OCI-LY1 (cell line): ENCODE results near the gene MAGED4B.

Experiments
- H2AFZ ChIP-seq: fragments of 200-600 bp; sonication (generic), shearing (Covaris generic); 2 replicates; pipeline ENCODE4 v1.6.0; 2014; ENCODE audit warnings: antibody characterized with exemption, mild to moderate bottlenecking, low read length
- H3F3A ChIP-seq: fragments of 200-600 bp; sonication (generic), shearing (Covaris generic); 2 replicates; pipeline ENCODE4 v1.6.0; 2014; ENCODE audit warnings: mild to moderate bottlenecking, antibody characterized with exemption, low read length, moderate library complexity; ENCODE audit not compliant: insufficient read depth
- H3K27ac ChIP-seq: fragments of 200-600 bp; sonication (generic); 2 replicates; pipeline ENCODE4 v1.5.1; 2014; ENCODE audit warnings: low read length, mixed run types, mild to moderate bottlenecking, low read depth; ENCODE audit not compliant: poor library complexity, severe bottlenecking
- H3K27me3 ChIP-seq: fragments of 200-600 bp; sonication (generic); 2 replicates; pipeline ENCODE4 v1.6.0; 2014; ENCODE audit warnings: antibody characterized with exemption, mild to moderate bottlenecking, low read length, moderate library complexity; ENCODE audit not compliant: insufficient read depth
- H3K36me3 ChIP-seq: fragments of 200-600 bp; sonication (generic); 2 replicates; pipeline ENCODE4 v1.6.1; 2014; ENCODE audit warnings: mild to moderate bottlenecking, antibody characterized with exemption, low read length, moderate library complexity, mixed read lengths; ENCODE audit not compliant: insufficient read depth
- H3K4me1 ChIP-seq: fragments of 200-600 bp; sonication (generic); 2 replicates; pipeline ENCODE4 v1.5.1; 2014; ENCODE audit warnings: mild to moderate bottlenecking, low read length, moderate library complexity; ENCODE audit not compliant: insufficient read depth, severe bottlenecking
- H3K4me2 ChIP-seq: fragments of 200-600 bp; sonication (generic), shearing (Covaris generic); 2 replicates; pipeline ENCODE4 v1.6.1; 2014; ENCODE audit warnings: low read length
- H3K4me3 ChIP-seq: fragments of 200-600 bp; sonication (generic); 2 replicates; pipeline ENCODE4 v1.5.1; 2014; ENCODE audit warnings: low read length, low read depth, mild to moderate bottlenecking, mixed read lengths; ENCODE audit not compliant: poor library complexity, severe bottlenecking
- H3K79me2 ChIP-seq: fragments of 200-600 bp; shearing (Covaris generic); 2 replicates; pipeline ENCODE4 v1.6.1; 2016; ENCODE audit warnings: mixed run types, low read length, mixed read lengths; ENCODE audit not compliant: insufficient read depth
- H3K9ac ChIP-seq: fragments of 200-600 bp; sonication (generic), shearing (Covaris generic); 2 replicates; pipeline ENCODE4 v1.6.1; 2014; ENCODE audit warnings: mild to moderate bottlenecking, low read length, mixed read lengths
- H3K9me2 ChIP-seq: fragments of 200-600 bp; sonication (generic), shearing (Covaris generic); 2 replicates; pipeline ENCODE4 v1.6.1; 2014; ENCODE audit warnings: low read depth, mild to moderate bottlenecking, low read length, mixed read lengths
- H3K9me3 ChIP-seq: fragments of 200-600 bp; shearing (Covaris generic); 2 replicates; pipeline ENCODE4 v1.6.1; 2014; ENCODE audit warnings: low read length, mixed read lengths
- H4K20me1 ChIP-seq: fragments of 200-600 bp; sonication (generic), shearing (Covaris generic); 2 replicates; pipeline ENCODE4 v1.6.0; 2016; ENCODE audit warnings: mild to moderate bottlenecking, low read length; ENCODE audit not compliant: insufficient read depth
- EZH2 ChIP-seq: fragments of 200-600 bp; sonication (generic), shearing (Covaris generic); IDR thresholded peaks from 2 replicates; pipeline ENCODE4 v1.8.0; 2017; ENCODE audit warnings: borderline replicate concordance, mixed run types, mild to moderate bottlenecking, antibody characterized with exemption, low read length, moderate library complexity, mixed read lengths
- TF ChIP-seq, protein P1 (sequence below): fragments of 200-600 bp; sonication (generic), shearing (Covaris generic); IDR thresholded peaks from 2 replicates; pipeline ENCODE4 v1.5.1; 2017; ENCODE audit warnings: mild to moderate bottlenecking, antibody characterized with exemption, low read length, moderate library complexity, mixed read lengths

The MAGED4B gene

DNA sequence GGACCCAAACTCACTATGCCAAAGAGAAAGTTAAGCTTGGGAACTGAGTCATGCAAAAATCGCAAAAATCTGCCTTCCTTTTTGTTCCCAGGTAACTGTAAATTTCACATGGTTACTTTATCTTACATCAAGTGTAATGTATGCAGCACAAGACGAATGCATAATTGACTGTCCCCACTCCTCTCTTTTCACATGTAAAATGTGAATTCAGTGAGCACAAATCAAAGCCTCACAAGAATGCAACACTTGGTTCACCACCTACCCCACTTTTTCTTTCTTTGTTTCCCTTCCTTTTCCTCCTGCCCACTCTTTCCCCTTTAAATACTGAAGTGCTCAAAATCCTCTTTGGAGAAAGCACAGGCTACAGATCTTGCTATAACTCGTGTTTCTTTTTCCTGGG is 53.2 kb downstream of the MAGED4B start:
- no peaks in the 10 kb centered on the region for H3F3A ChIP-seq
- no peak overlapping the region for H2AFZ ChIP-seq
- H3K9me3 ChIP-seq = no peaks in the 10 kb centered on the region
- H3K4me3 ChIP-seq = no peak overlapping the region
- TF ChIP-seq EZH2 = no peak
- TF ChIP-seq, protein P1, sequence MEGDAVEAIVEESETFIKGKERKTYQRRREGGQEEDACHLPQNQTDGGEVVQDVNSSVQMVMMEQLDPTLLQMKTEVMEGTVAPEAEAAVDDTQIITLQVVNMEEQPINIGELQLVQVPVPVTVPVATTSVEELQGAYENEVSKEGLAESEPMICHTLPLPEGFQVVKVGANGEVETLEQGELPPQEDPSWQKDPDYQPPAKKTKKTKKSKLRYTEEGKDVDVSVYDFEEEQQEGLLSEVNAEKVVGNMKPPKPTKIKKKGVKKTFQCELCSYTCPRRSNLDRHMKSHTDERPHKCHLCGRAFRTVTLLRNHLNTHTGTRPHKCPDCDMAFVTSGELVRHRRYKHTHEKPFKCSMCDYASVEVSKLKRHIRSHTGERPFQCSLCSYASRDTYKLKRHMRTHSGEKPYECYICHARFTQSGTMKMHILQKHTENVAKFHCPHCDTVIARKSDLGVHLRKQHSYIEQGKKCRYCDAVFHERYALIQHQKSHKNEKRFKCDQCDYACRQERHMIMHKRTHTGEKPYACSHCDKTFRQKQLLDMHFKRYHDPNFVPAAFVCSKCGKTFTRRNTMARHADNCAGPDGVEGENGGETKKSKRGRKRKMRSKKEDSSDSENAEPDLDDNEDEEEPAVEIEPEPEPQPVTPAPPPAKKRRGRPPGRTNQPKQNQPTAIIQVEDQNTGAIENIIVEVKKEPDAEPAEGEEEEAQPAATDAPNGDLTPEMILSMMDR = no peak
- no peak overlapping the region for H3K4me2 ChIP-seq
- H3K79me2 ChIP-seq = no peaks in the 10 kb centered on the region
- no peaks in the 10 kb centered on the region for H3K4me1 ChIP-seq
- no peak overlapping the region for H3K27ac ChIP-seq
- H3K9me2 ChIP-seq = no peaks in the 10 kb centered on the region
- H3K27me3 ChIP-seq = no peaks in the 10 kb centered on the region
- no peaks in the 10 kb centered on the region for H3K36me3 ChIP-seq
- no peak overlapping the region for H3K9ac ChIP-seq
- H4K20me1 ChIP-seq = no peaks in the 10 kb centered on the region
